ENCODE data around the gene IL36B.

GRCh38 chr2:113098532-113098931 is 45.9 kb upstream of the IL36B start:
- TF ChIP-seq, protein P1, sequence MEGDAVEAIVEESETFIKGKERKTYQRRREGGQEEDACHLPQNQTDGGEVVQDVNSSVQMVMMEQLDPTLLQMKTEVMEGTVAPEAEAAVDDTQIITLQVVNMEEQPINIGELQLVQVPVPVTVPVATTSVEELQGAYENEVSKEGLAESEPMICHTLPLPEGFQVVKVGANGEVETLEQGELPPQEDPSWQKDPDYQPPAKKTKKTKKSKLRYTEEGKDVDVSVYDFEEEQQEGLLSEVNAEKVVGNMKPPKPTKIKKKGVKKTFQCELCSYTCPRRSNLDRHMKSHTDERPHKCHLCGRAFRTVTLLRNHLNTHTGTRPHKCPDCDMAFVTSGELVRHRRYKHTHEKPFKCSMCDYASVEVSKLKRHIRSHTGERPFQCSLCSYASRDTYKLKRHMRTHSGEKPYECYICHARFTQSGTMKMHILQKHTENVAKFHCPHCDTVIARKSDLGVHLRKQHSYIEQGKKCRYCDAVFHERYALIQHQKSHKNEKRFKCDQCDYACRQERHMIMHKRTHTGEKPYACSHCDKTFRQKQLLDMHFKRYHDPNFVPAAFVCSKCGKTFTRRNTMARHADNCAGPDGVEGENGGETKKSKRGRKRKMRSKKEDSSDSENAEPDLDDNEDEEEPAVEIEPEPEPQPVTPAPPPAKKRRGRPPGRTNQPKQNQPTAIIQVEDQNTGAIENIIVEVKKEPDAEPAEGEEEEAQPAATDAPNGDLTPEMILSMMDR (IDR thresholded peaks at IDR 0.05) = no peak
- no peak for TF ChIP-seq POLR2A (IDR thresholded peaks at IDR 0.05)

All from Peyer's patch (tissue), 4 donors.